ENCODE data around the gene EHMT2. TPM values are rescaled to one million over a fixed set of nuclear protein-coding genes. Genes with fewer than 3 reads are reported as not detected.

Gene EHMT2
- polyA plus RNA-seq, 3 donors = 9.9 to 52.8 (median 16.0) TPM

DNA sequence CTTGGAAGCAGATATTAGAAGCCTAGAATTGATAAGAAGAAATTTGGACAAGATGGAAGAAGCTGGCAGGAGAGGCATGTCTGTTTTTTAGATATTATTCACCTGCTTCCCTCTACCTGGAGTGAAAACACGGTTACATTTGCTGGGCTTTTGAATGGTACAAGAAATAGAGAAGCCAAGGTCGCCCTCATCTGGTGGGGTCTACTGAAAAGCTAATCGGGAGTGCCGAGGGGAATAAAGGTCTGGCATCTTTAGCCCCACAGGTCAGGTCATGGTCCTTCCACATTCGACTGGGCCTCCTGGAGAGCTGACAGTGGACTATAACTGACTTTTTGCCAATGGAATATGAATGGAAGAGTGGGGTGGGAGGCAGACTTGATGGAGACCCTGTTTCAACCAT is 25.4 kb upstream of the EHMT2 start:
- H3K27ac ChIP-seq (ENCODE audit: low read depth in 1 of 2, low read length in 2 of 2) = no peak overlapping the region
- Mint-ChIP-seq H3K27ac (no peak overlapping the region), H3K4me3 (no peak overlapping the region)

DNA sequence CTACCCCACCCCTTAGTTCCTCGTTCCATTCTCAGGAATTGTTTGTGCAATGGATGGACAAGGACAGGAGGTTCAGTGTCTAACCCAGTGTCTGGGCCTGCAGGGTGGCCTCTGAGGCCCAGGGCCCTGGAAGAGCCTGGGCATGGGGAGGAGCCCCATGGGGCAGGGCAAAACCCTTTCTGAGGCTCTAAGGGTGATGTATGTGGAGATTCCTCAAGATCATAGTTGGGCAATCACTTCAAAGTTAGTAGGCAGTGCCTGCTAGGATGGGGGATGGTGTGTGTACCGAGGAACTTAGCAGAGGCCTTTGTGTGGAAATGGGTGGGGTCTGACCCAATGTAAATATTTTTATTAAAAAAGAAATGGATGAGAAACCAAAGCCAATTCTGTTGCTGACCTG is 23.3 kb upstream of the EHMT2 start:
- Mint-ChIP-seq H3K9me3 (peaks cover 0 to 2% (median 0%) of the 10 kb centered on the region in 7 donors), H3K27me3 (ENCODE audit: low read depth in 3 of 3) (peaks cover 0 to 3% (median 0%) of the 10 kb centered on the region in 3 donors), H3K36me3 (no peaks in the 10 kb centered on the region)

More for the DNA sequence above, 25.4 kb upstream of the EHMT2 start:
- no peak overlapping the region for H3K4me2 ChIP-seq (replicated peaks; ENCODE audit: extremely low read depth, low read length, poor library complexity, severe bottlenecking)
- no peak for DNase-seq
- no peak overlapping the region for H2AFZ ChIP-seq (ENCODE audit: insufficient read depth, low read depth, low read length, poor library complexity, severe bottlenecking)
- H3K9me3 Mint-ChIP-seq = peaks cover 0 to 3% (median 0%) of the 10 kb centered on the region in 7 donors
- intact Hi-C loops (cut with micrococcal nuclease) = no loop called here
- H3K9ac ChIP-seq (ENCODE audit: insufficient read depth, low read length, poor library complexity, severe bottlenecking) = no peak overlapping the region
- H3K79me2 ChIP-seq (ENCODE audit: insufficient read depth, low read length) = no peaks in the 10 kb centered on the region
- no peaks in the 10 kb centered on the region for H4K20me1 ChIP-seq (ENCODE audit: insufficient read depth, low read length)
- H3K4me1 ChIP-seq (ENCODE audit: control insufficient read depth in 1 of 2, insufficient read depth in 2 of 2, low read length in 2 of 2) = peaks cover 8 to 24% of the 10 kb centered on the region in 2 donors
- H3K36me3 ChIP-seq (replicated peaks in 1 of 2; ENCODE audit: control insufficient read depth in 1 of 2, insufficient read depth in 2 of 2, low read length in 2 of 2) = no peaks in the 10 kb centered on the region
- WGBS (ENCODE audit: insufficient coverage) = 10% methylated on average over 2 of the region's 5 CpGs
- no peaks in the 10 kb centered on the region for H3K36me3 Mint-ChIP-seq
- peaks cover 22% of the 10 kb centered on the region for H3K4me1 Mint-ChIP-seq
- H3K9me3 ChIP-seq (replicated peaks in 1 of 2; ENCODE audit: control insufficient read depth in 1 of 2, insufficient read depth in 1 of 2, low read length in 2 of 2) = no peaks in the 10 kb centered on the region
- no peak overlapping the region for H3K4me3 ChIP-seq (replicated peaks in 1 of 3; ENCODE audit: low read depth in 2 of 3, low read length in 3 of 3)
- TF ChIP-seq, protein P1, sequence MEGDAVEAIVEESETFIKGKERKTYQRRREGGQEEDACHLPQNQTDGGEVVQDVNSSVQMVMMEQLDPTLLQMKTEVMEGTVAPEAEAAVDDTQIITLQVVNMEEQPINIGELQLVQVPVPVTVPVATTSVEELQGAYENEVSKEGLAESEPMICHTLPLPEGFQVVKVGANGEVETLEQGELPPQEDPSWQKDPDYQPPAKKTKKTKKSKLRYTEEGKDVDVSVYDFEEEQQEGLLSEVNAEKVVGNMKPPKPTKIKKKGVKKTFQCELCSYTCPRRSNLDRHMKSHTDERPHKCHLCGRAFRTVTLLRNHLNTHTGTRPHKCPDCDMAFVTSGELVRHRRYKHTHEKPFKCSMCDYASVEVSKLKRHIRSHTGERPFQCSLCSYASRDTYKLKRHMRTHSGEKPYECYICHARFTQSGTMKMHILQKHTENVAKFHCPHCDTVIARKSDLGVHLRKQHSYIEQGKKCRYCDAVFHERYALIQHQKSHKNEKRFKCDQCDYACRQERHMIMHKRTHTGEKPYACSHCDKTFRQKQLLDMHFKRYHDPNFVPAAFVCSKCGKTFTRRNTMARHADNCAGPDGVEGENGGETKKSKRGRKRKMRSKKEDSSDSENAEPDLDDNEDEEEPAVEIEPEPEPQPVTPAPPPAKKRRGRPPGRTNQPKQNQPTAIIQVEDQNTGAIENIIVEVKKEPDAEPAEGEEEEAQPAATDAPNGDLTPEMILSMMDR (IDR thresholded peaks at IDR 0.05) = no peak
- H3K27me3 Mint-ChIP-seq (ENCODE audit: low read depth in 3 of 3) = peaks cover 0 to 3% (median 2%) of the 10 kb centered on the region in 3 donors
- H3K27me3 ChIP-seq (ENCODE audit: control insufficient read depth in 2 of 2, insufficient read depth in 2 of 2, low read length in 2 of 2) = no peaks in the 10 kb centered on the region

More for the DNA sequence above, 23.3 kb upstream of the EHMT2 start:
- Mint-ChIP-seq H3K4me3 (no peak overlapping the region), H3K4me1 (peaks cover 14% of the 10 kb centered on the region), H3K27ac (peak overlapping the region in 3 of 7 donors; percentile 6 to 72 (median 58))
- Histone ChIP-seq H3K27ac (ENCODE audit: low read depth in 1 of 2, low read length in 2 of 2) (peak overlapping the region in 1 of 2 donors; percentile 59), H3K79me2 (ENCODE audit: insufficient read depth, low read length) (no peaks in the 10 kb centered on the region), H3K4me2 (replicated peaks; ENCODE audit: extremely low read depth, low read length, poor library complexity, severe bottlenecking) (no peak overlapping the region), H4K20me1 (ENCODE audit: insufficient read depth, low read length) (no peaks in the 10 kb centered on the region), H3K36me3 (replicated peaks in 1 of 2; ENCODE audit: control insufficient read depth in 1 of 2, insufficient read depth in 2 of 2, low read length in 2 of 2) (no peaks in the 10 kb centered on the region), H3K9me3 (replicated peaks in 1 of 2; ENCODE audit: control insufficient read depth in 1 of 2, insufficient read depth in 1 of 2, low read length in 2 of 2) (no peaks in the 10 kb centered on the region), H3K4me1 (ENCODE audit: control insufficient read depth in 1 of 2, insufficient read depth in 2 of 2, low read length in 2 of 2) (peaks cover 8 to 14% of the 10 kb centered on the region in 2 donors), H3K9ac (ENCODE audit: insufficient read depth, low read length, poor library complexity, severe bottlenecking) (no peak overlapping the region), H3K27me3 (ENCODE audit: control insufficient read depth in 2 of 2, insufficient read depth in 2 of 2, low read length in 2 of 2) (no peaks in the 10 kb centered on the region), H3K4me3 (replicated peaks in 1 of 3; ENCODE audit: low read depth in 2 of 3, low read length in 3 of 3) (no peak overlapping the region), H2AFZ (ENCODE audit: insufficient read depth, low read depth, low read length, poor library complexity, severe bottlenecking) (peak overlapping the region; percentile 83)
- intact Hi-C loops (cut with micrococcal nuclease) = no loop called here
- peak in 2 of 3 donors; percentile 17 to 62 for DNase-seq
- WGBS (ENCODE audit: insufficient coverage) = 10% methylated on average over 2 of the region's 2 CpGs
- TF ChIP-seq, protein P1 (IDR thresholded peaks at IDR 0.05) = no peak

Measured in CD14-positive monocyte (primary cell).